Kidney (tissue), 14 donors: ENCODE results near the gene SLC41A3. TPM values are rescaled to one million over a fixed set of nuclear protein-coding genes. Genes with fewer than 3 reads are reported as not detected.

Experiments
- DNase-seq, 5 donors: peaks; one replicate each; pipeline ENCODE4 v3.0.0-alpha.2; 2013 to 2020
- FAIRE-seq: peaks from 2 replicates; lab custom pipeline; 2012; peaks lifted over from hg19 to GRCh38; lab: Jason Lieb, UNC
- H3K27ac ChIP-seq, 2 donors: one replicate each; pipeline ENCODE4 v1.7.0; 2013; ENCODE audit warnings: low read depth in 2 of 2, low read length in 2 of 2, inconsistent platforms in 1 of 2
- H3K27me3 ChIP-seq: one replicate; pipeline ENCODE4 v1.7.1; 2013; ENCODE audit warnings: low read length, inconsistent platforms; ENCODE audit not compliant: control insufficient read depth, insufficient read depth
- H3K36me3 ChIP-seq, 3 donors: one replicate each; pipeline versions ENCODE4 v1.7.0 to v1.7.1; 2013; ENCODE audit warnings: low read length in 3 of 3, control low read depth in 1 of 3, inconsistent platforms in 1 of 3; ENCODE audit not compliant: insufficient read depth in 3 of 3, control insufficient read depth in 2 of 3
- H3K4me1 ChIP-seq, 3 donors: one replicate each; pipeline versions ENCODE4 v1.7.0 to v1.7.1; 2013; ENCODE audit warnings: low read length in 3 of 3, inconsistent platforms in 1 of 3, low read depth in 1 of 3; ENCODE audit not compliant: control insufficient read depth in 2 of 3, insufficient read depth in 2 of 3
- H3K4me3 ChIP-seq, 3 donors: one replicate each; pipeline versions ENCODE4 v1.7.0 to v1.8.1; 2013; ENCODE audit warnings: low read length in 3 of 3, control low read depth in 1 of 3, inconsistent platforms in 1 of 3
- H3K9ac ChIP-seq, 3 donors: one replicate each; pipeline versions ENCODE4 v1.7.0 to v1.7.1; 2013; ENCODE audit warnings: low read length in 3 of 3, control low read depth in 1 of 3, inconsistent platforms in 1 of 3
- H3K9me3 ChIP-seq, 3 donors: one replicate each; pipeline versions ENCODE4 v1.7.0 to v1.7.1; 2013; ENCODE audit warnings: low read length in 3 of 3, control low read depth in 1 of 3, inconsistent platforms in 1 of 3; ENCODE audit not compliant: control insufficient read depth in 2 of 3, insufficient read depth in 1 of 3
- CTCF ChIP-seq: IDR thresholded peaks from 3 replicates; pipeline ENCODE4 v1.5.1; 2012; ENCODE audit warnings: mild to moderate bottlenecking, moderate library complexity, borderline replicate concordance; ENCODE audit not compliant: insufficient read depth; ENCODE audit errors: extremely low read depth
- intact Hi-C: fragments of 100-400 bp; cut with DNase I; formaldehyde crosslinking; loops from one replicate; pipeline ENCODE4 v1.11.1; 2022
- polyA plus RNA-seq: library from polyadenylated mRNA; stranded (reverse); fragments of 350-450 nt; fragmentation: Illumina TruSeq; extraction: RNeasy Lipid Tissue Mini Kit (QIAGEN cat#74804); gene quantifications from one replicate; pipeline ENCODE4 v1.2.3, GENCODE V29; 2014; ENCODE audit warnings: low read depth, low replicate concordance; ENCODE audit not compliant: insufficient read depth
- total RNA-seq: library from RNA; stranded (reverse); fragmentation: NEBNext Ultra II Directional; extraction: Animal tissue kit (Norgen Biotek cat#: 25700); gene quantifications from one replicate; pipeline ENCODE4 v1.2.1, GENCODE V29; 2021
- donor health status: control.
- donor health status: control.
- donor health status: control.
- donor health status: control.
- donor health status: control.
- donor health status: DM: yes; HTN: yes; CAD: no.
- donor health status: Normal renal cell carcinoma (clear cell type).

Gene SLC41A3
- total and polyA plus RNA-seq, 2 donors from 2014 or later, result 31.6 to 74.3 TPM

GRCh38 chr3:126114443-126115386 is 30.8 kb upstream of the SLC41A3 start:
- Histone ChIP-seq H3K36me3 (peaks cover 0 to 36% (median 23%) of the 10 kb centered on the region in 3 donors), H3K4me1 (no peaks in the 10 kb centered on the region), H3K27ac (no peak overlapping the region), H3K9ac (no peak overlapping the region), H3K27me3 (no peaks in the 10 kb centered on the region), H3K9me3 (no peaks in the 10 kb centered on the region), H3K4me3 (no peak overlapping the region)
- no peak for TF ChIP-seq CTCF
- DNase-seq, result peak in 1 of 5 donors; percentile 26
- intact Hi-C loops, result no loop called here
- FAIRE-seq, result no peak

- Histone ChIP-seq H3K4me1 (no peaks in the 10 kb centered on the region), H3K27me3 (no peaks in the 10 kb centered on the region), H3K9ac (no peak overlapping the region), H3K9me3 (no peaks in the 10 kb centered on the region), H3K4me3 (no peak overlapping the region), H3K27ac (no peak overlapping the region), H3K36me3 (peaks cover 0 to 36% (median 24%) of the 10 kb centered on the region in 3 donors)
- intact Hi-C loops, result no loop called here
- no peak for FAIRE-seq
- no peak for TF ChIP-seq CTCF
- peak in 1 of 5 donors; percentile 28 for DNase-seq
Observed at GRCh38 chr3:126113733-126114442, 30.0 kb upstream of the SLC41A3 start.

- Histone ChIP-seq H3K36me3 (peaks cover 0 to 43% (median 28%) of the 10 kb centered on the region in 3 donors), H3K27ac (no peak overlapping the region), H3K4me3 (no peak overlapping the region), H3K27me3 (no peaks in the 10 kb centered on the region), H3K4me1 (no peaks in the 10 kb centered on the region), H3K9me3 (no peaks in the 10 kb centered on the region), H3K9ac (no peak overlapping the region)
- FAIRE-seq (no peak), DNase-seq (peak in 2 of 5 donors; percentile 34 to 39)
- intact Hi-C loops, result no loop called here
- TF ChIP-seq CTCF, result no peak
Observed at GRCh38 chr3:126113238-126113555, 29.3 kb upstream of the SLC41A3 start.
